Transverse colon (tissue), 4 donors: Measurements from ENCODE around the gene ACSM2B. TPM values are rescaled to one million over a fixed set of nuclear protein-coding genes. Genes with fewer than 3 reads are reported as not detected.

Experiments used
- DNase-seq: peaks from one replicate; pipeline ENCODE4 v3.0.0-alpha.2; 2019
- H3K27ac ChIP-seq, 4 donors: fragments of 200-600 bp; sonication (generic); 2 replicates each; pipeline ENCODE4 v1.5.1; 2016 to 2018; ENCODE audit warnings: inconsistent platforms in 4 of 4
- H3K27me3 ChIP-seq: fragments of 200-600 bp; sonication (generic); 2 replicates; pipeline ENCODE4 v1.5.1; 2017; ENCODE audit warnings: inconsistent platforms
- H3K36me3 ChIP-seq, 4 donors: fragments of 200-600 bp; sonication (generic); 2 replicates each; pipeline ENCODE4 v1.5.1; 2017 to 2019; ENCODE audit warnings: inconsistent platforms in 4 of 4
- H3K4me1 ChIP-seq, 4 donors: fragments of 200-600 bp; sonication (generic); 2 replicates each; pipeline ENCODE4 v1.5.1; 2017 to 2020; ENCODE audit warnings: inconsistent platforms in 4 of 4
- H3K4me3 ChIP-seq, 4 donors: fragments of 200-600 bp; sonication (generic); 1 replicate in 1 of 4; 2 replicates in 3 of 4; pipeline versions ENCODE4 v1.5.1 to v1.6.1; 2017 to 2019; ENCODE audit warnings: inconsistent platforms in 4 of 4
- H3K9me3 ChIP-seq, 2 donors: fragments of 200-600 bp; sonication (generic); 2 replicates each; pipeline ENCODE4 v1.5.1; 2017 to 2019; ENCODE audit warnings: inconsistent platforms in 2 of 2
- CTCF ChIP-seq, 5 experiments: fragments of 200-600 bp in 3 of 5; fragments of 450-650 bp in 2 of 5; sonication (generic) in 3 of 5; IDR thresholded peaks; 1 replicate in 2 of 5; 2 replicates in 3 of 5; pipeline ENCODE4 v1.5.1; 2016 to 2017; ENCODE audit warnings: antibody characterized with exemption in 5 of 5, inconsistent platforms in 3 of 5, mild to moderate bottlenecking in 2 of 5, moderate library complexity in 1 of 5
- EP300 ChIP-seq: sonication (generic); formaldehyde crosslinking; IDR thresholded peaks from one replicate; pipeline ENCODE4 v1.6.1; 2017; ENCODE audit warnings: antibody characterized with exemption, low read depth
- POLR2A ChIP-seq: fragments of 450-650 bp; IDR thresholded peaks from one replicate; pipeline ENCODE4 v1.6.1; 2016; ENCODE audit warnings: antibody characterized with exemption, mild to moderate bottlenecking, moderate library complexity
- POLR2AphosphoS5 ChIP-seq, 3 donors: sonication (generic); formaldehyde crosslinking; IDR thresholded peaks; one replicate each; pipeline ENCODE4 v1.6.1; 2016; ENCODE audit warnings: antibody characterized with exemption in 3 of 3
- WGBS, 2 donors: methylation state at CpG; one replicate each; pipeline ENCODE4 v1.1.5; 2018; ENCODE audit warnings: low coverage in 1 of 2; 5-methylcytosine and 5-hydroxymethylcytosine counted together
- in situ Hi-C, 4 donors: fragments of 200-750 bp; cut with MboI; loops; one replicate each; pipeline versions ENCODE4 v1.15.0 to v1.15.1; 2017; ENCODE audit warnings: low sequenced_read_pairs in 3 of 4, low pct_ligation_motif_present in 1 of 4, low pct_unique_long_range_greater_than_20kb in 1 of 4
- intact Hi-C: fragments of 100-400 bp; cut with DNase I; formaldehyde crosslinking; loops from one replicate; pipeline ENCODE4 v1.15.1; 2023; ENCODE audit warnings: low total_unique reads
- total RNA-seq, 4 donors: library from RNA; depleted of rRNA; stranded (reverse); fragments of >200 nt; gene quantifications; one replicate each; pipeline ENCODE4 v1.1.0, GENCODE V29; 2016

The ACSM2B gene
- total RNA-seq, 4 donors from 2014 or later: not detected

GRCh38 chr16:20519231-20519630 lies 56.9 kb downstream of the ACSM2B start:
- WGBS, 2 donors: 53 to 54% methylated on average over 2 to 3 of the region's 3 CpGs
- intact Hi-C loops (no loop called here), in situ Hi-C loops (no loop called here)
- no peak for TF ChIP-seq POLR2A
- TF ChIP-seq POLR2AphosphoS5 (IDR thresholded peaks at IDR 0.05): no peak
- TF ChIP-seq EP300: no peak
- no peak for TF ChIP-seq CTCF (IDR thresholded peaks at IDR 0.05)
- no peak for DNase-seq
- H3K27me3 ChIP-seq: no peaks in the 10 kb centered on the region
- H3K9me3 ChIP-seq: no peaks in the 10 kb centered on the region
- no peak overlapping the region for H3K27ac ChIP-seq
- no peaks in the 10 kb centered on the region for H3K36me3 ChIP-seq
- H3K4me3 ChIP-seq: no peak overlapping the region
- no peaks in the 10 kb centered on the region for H3K4me1 ChIP-seq

- intact Hi-C loops: no loop called here
- H3K4me3 ChIP-seq: no peak overlapping the region
- in situ Hi-C loops: no loop called here
- TF ChIP-seq EP300 (no peak), CTCF (IDR thresholded peaks at IDR 0.05) (no peak)
- no peaks in the 10 kb centered on the region for H3K36me3 ChIP-seq
- no peaks in the 10 kb centered on the region for H3K4me1 ChIP-seq
- WGBS, 2 donors: 36 to 75% methylated on average over 2 to 3 of the region's 3 CpGs
- H3K9me3 ChIP-seq: no peaks in the 10 kb centered on the region
- no peaks in the 10 kb centered on the region for H3K27me3 ChIP-seq
- DNase-seq: no peak
- no peak overlapping the region for H3K27ac ChIP-seq
Measured at GRCh38 chr16:20517149-20517548, 59.0 kb downstream of the ACSM2B start.

- Histone ChIP-seq H3K4me3 (no peak overlapping the region), H3K4me1 (no peaks in the 10 kb centered on the region), H3K27me3 (no peaks in the 10 kb centered on the region), H3K36me3 (no peaks in the 10 kb centered on the region), H3K9me3 (no peaks in the 10 kb centered on the region), H3K27ac (no peak overlapping the region)
- in situ Hi-C loops: no loop called here
- intact Hi-C loops: no loop called here
- TF ChIP-seq POLR2A (no peak), EP300 (no peak), CTCF (IDR thresholded peaks at IDR 0.05) (no peak), POLR2AphosphoS5 (IDR thresholded peaks at IDR 0.05) (no peak)
- DNase-seq: no peak
Measured at GRCh38 chr16:20515688-20516090, 60.5 kb downstream of the ACSM2B start.

- intact Hi-C loops: no loop called here
- H3K36me3 ChIP-seq: no peaks in the 10 kb centered on the region
- no peak for TF ChIP-seq POLR2AphosphoS5 (IDR thresholded peaks at IDR 0.05)
- no peak for TF ChIP-seq EP300
- no peak for TF ChIP-seq CTCF (IDR thresholded peaks at IDR 0.05)
- no peak for TF ChIP-seq POLR2A
- no peaks in the 10 kb centered on the region for H3K27me3 ChIP-seq
- in situ Hi-C loops: no loop called here
- no peak overlapping the region for H3K4me3 ChIP-seq
- 56 to 78% methylated on average over 1 of the region's 1 CpG for WGBS, 2 donors
- no peak for DNase-seq
- H3K9me3 ChIP-seq: peaks cover 0 to 4% of the 10 kb centered on the region in 2 donors
- H3K27ac ChIP-seq: no peak overlapping the region
- no peaks in the 10 kb centered on the region for H3K4me1 ChIP-seq
Measured at GRCh38 chr16:20510323-20510722, 65.8 kb downstream of the ACSM2B start.
